Cardiac muscle cell (in vitro differentiated cells and primary cell): ENCODE data around the gene IARS1. TPM values are rescaled to one million over a fixed set of nuclear protein-coding genes. Genes with fewer than 3 reads are reported as not detected.

ENCODE experiments used
- DNase-seq, 2 donors: peaks; one replicate each; pipeline versions ENCODE4 v3.0.0 to v3.0.0-alpha.2; 2010 to 2017; ENCODE audit warnings: low read depth in 1 of 2, low spot score in 1 of 2
- H3K27ac ChIP-seq: fragments of 200-600 bp; sonication (generic); 2 replicates; pipeline ENCODE4 v1.5.1; 2016
- H3K27me3 ChIP-seq: fragments of 200-600 bp; sonication (generic); 2 replicates; pipeline ENCODE4 v1.6.0; 2016; ENCODE audit warnings: control low read depth
- H3K36me3 ChIP-seq: fragments of 200-600 bp; sonication (generic); 2 replicates; pipeline ENCODE4 v1.5.1; 2016; ENCODE audit warnings: control low read depth
- H3K4me1 ChIP-seq: fragments of 200-600 bp; sonication (generic); 2 replicates; pipeline ENCODE4 v1.8.1; 2017; ENCODE audit warnings: low read depth, mild to moderate bottlenecking, mixed run types
- H3K4me3 ChIP-seq: fragments of 200-600 bp; sonication (generic); 2 replicates; pipeline ENCODE4 v1.5.1; 2016; ENCODE audit warnings: mild to moderate bottlenecking
- H3K9me3 ChIP-seq: fragments of 200-600 bp; sonication (generic); 2 replicates; pipeline ENCODE4 v1.5.1; 2017; ENCODE audit warnings: low read depth, mild to moderate bottlenecking, control low read depth
- CTCF ChIP-seq: IDR thresholded peaks from 2 replicates; pipeline ENCODE4 v1.5.1; 2012; ENCODE audit warnings: low read depth, mild to moderate bottlenecking, low read length
- polyA plus RNA-seq: library from polyadenylated mRNA; unstranded; fragments of >200 nt; fragmentation: Nextera tagmentation; extraction: Ambion mirVana; gene quantifications from 2 replicates; pipeline ENCODE4 v1.2.1, GENCODE V29; 2016
- total RNA-seq: library from RNA; depleted of rRNA; stranded (reverse); fragments of >200 nt; gene quantifications from 2 replicates; pipeline ENCODE4 v1.2.3, GENCODE V29; 2016

The IARS1 gene
- total and polyA plus RNA-seq, 2 experiments from 2014 or later = 87.1 to 96.3 TPM

- Histone ChIP-seq H3K4me3 (no peak overlapping the region), H3K9me3 (no peaks in the 10 kb centered on the region), H3K36me3 (peaks cover 84% of the 10 kb centered on the region), H3K27ac (no peak overlapping the region), H3K4me1 (no peaks in the 10 kb centered on the region), H3K27me3 (no peaks in the 10 kb centered on the region)
- DNase-seq = peak in 1 of 2 donors; percentile 40
- TF ChIP-seq CTCF = no peak
Measured at GRCh38 chr9:92276331-92277032, 17.0 kb downstream of the IARS1 start.

- no peak for TF ChIP-seq CTCF
- no peaks in the 10 kb centered on the region for H3K27me3 ChIP-seq
- DNase-seq = no peak
- no peak overlapping the region for H3K4me3 ChIP-seq
- no peaks in the 10 kb centered on the region for H3K9me3 ChIP-seq
- peaks cover 88% of the 10 kb centered on the region for H3K36me3 ChIP-seq
- H3K4me1 ChIP-seq = no peaks in the 10 kb centered on the region
- H3K27ac ChIP-seq = no peak overlapping the region
Measured at GRCh38 chr9:92275541-92275940, 18.0 kb downstream of the IARS1 start.

- Histone ChIP-seq H3K9me3 (no peaks in the 10 kb centered on the region), H3K4me3 (no peak overlapping the region), H3K27ac (no peak overlapping the region), H3K36me3 (peaks cover 88% of the 10 kb centered on the region), H3K4me1 (no peaks in the 10 kb centered on the region), H3K27me3 (no peaks in the 10 kb centered on the region)
- no peak for TF ChIP-seq CTCF
- no peak for DNase-seq
Measured at GRCh38 chr9:92270511-92270910, 23.0 kb downstream of the IARS1 start.

- DNase-seq = peak in 1 of 2 donors; percentile 10
- H3K27ac ChIP-seq = no peak overlapping the region
Measured at GRCh38 chr9:92266486-92266885, 27.0 kb downstream of the IARS1 start.

GRCh38 chr9:92265154-92265553 is 28.3 kb downstream of the IARS1 start:
- H3K27me3 ChIP-seq = no peaks in the 10 kb centered on the region
- H3K9me3 ChIP-seq = no peaks in the 10 kb centered on the region
- H3K36me3 ChIP-seq = peaks cover 83% of the 10 kb centered on the region
- H3K27ac ChIP-seq = no peak overlapping the region
- DNase-seq = no peak
- H3K4me1 ChIP-seq = no peaks in the 10 kb centered on the region
- no peak for TF ChIP-seq CTCF
- no peak overlapping the region for H3K4me3 ChIP-seq

More at GRCh38 chr9:92266486-92266885, 27.0 kb downstream of the IARS1 start:
- TF ChIP-seq CTCF = no peak
- no peaks in the 10 kb centered on the region for H3K9me3 ChIP-seq
- peaks cover 88% of the 10 kb centered on the region for H3K36me3 ChIP-seq
- no peaks in the 10 kb centered on the region for H3K4me1 ChIP-seq
- no peak overlapping the region for H3K4me3 ChIP-seq
- H3K27me3 ChIP-seq = no peaks in the 10 kb centered on the region
